Tibial nerve (tissue), 4 donors: ENCODE results near the gene CHST13. TPM values are rescaled to one million over a fixed set of nuclear protein-coding genes. Genes with fewer than 3 reads are reported as not detected.

ENCODE experiments used
- DNase-seq, 2 donors: peaks; one replicate each; pipeline ENCODE4 v3.0.0-alpha.2; 2019; ENCODE audit warnings: low spot score in 2 of 2
- H3K27ac ChIP-seq, 4 donors: fragments of 200-600 bp; sonication (generic) in 3 of 4; one replicate each; pipeline ENCODE4 v1.5.1; 2017 to 2019; ENCODE audit warnings: mild to moderate bottlenecking in 1 of 4
- H3K27me3 ChIP-seq, 2 donors: fragments of 200-600 bp; sonication (generic) in 1 of 2; one replicate each; pipeline versions ENCODE4 v1.5.1 to v1.6.0; 2017 to 2019
- H3K36me3 ChIP-seq, 3 donors: fragments of 200-600 bp; sonication (generic); one replicate each; pipeline ENCODE4 v1.5.1; 2018 to 2019
- H3K4me1 ChIP-seq, 4 donors: fragments of 200-600 bp; sonication (generic) in 3 of 4; one replicate each; pipeline ENCODE4 v1.5.1; 2017 to 2019
- H3K4me3 ChIP-seq, 4 donors: fragments of 200-600 bp; sonication (generic) in 3 of 4; one replicate each; pipeline ENCODE4 v1.5.1; 2017 to 2019; ENCODE audit warnings: mild to moderate bottlenecking in 1 of 4, moderate library complexity in 1 of 4
- H3K9me3 ChIP-seq, 4 donors: fragments of 200-600 bp; sonication (generic) in 3 of 4; one replicate each; pipeline ENCODE4 v1.5.1; 2017 to 2019
- CTCF ChIP-seq, 5 experiments: fragments of 200-600 bp in 3 of 5; fragments of 450-650 bp in 2 of 5; sonication (generic) in 3 of 5; IDR thresholded peaks; one replicate each; pipeline ENCODE4 v1.5.1; 2016 to 2019; ENCODE audit warnings: antibody characterized with exemption in 5 of 5, mild to moderate bottlenecking in 3 of 5, moderate library complexity in 2 of 5
- EP300 ChIP-seq, 2 donors: sonication (generic); formaldehyde crosslinking; IDR thresholded peaks; one replicate each; pipeline ENCODE4 v1.6.1; 2017; ENCODE audit warnings: antibody characterized with exemption in 2 of 2, mild to moderate bottlenecking in 1 of 2
- POLR2A ChIP-seq, 2 donors: fragments of 450-650 bp; IDR thresholded peaks; one replicate each; pipeline ENCODE4 v1.6.1; 2017; ENCODE audit warnings: antibody characterized with exemption in 2 of 2, mild to moderate bottlenecking in 2 of 2, moderate library complexity in 2 of 2
- WGBS, 2 donors: methylation state at CpG; one replicate each; pipeline ENCODE4 v1.1.5; 2018; 5-methylcytosine and 5-hydroxymethylcytosine counted together
- total RNA-seq, 4 donors: library from RNA; depleted of rRNA; stranded (reverse); fragments of >200 nt; gene quantifications; one replicate each; pipeline ENCODE4 v1.1.0, GENCODE V29; 2016

CHST13 gene
- total RNA-seq, 4 donors from 2014 or later = 1.0 to 7.2 (median 1.1) TPM; not detected in 1

GRCh38 chr3:126556637-126557414 lies 32.9 kb downstream of the CHST13 start:
- 78 to 88% methylated on average over 7 to 8 of the region's 8 CpGs for WGBS, 2 donors
- Histone ChIP-seq H3K27me3 (no peaks in the 10 kb centered on the region), H3K4me3 (no peak overlapping the region), H3K9me3 (peaks cover 0 to 4% (median 0%) of the 10 kb centered on the region in 4 donors), H3K27ac (no peak overlapping the region), H3K4me1 (no peaks in the 10 kb centered on the region), H3K36me3 (no peaks in the 10 kb centered on the region)
- no peak for DNase-seq
- TF ChIP-seq EP300 (IDR thresholded peaks at IDR 0.05) (no peak), CTCF (IDR thresholded peaks at IDR 0.05) (no peak), POLR2A (IDR thresholded peaks at IDR 0.05) (no peak)

GRCh38 chr3:126557415-126557745 lies 33.4 kb downstream of the CHST13 start:
- H3K4me1 ChIP-seq = no peaks in the 10 kb centered on the region
- TF ChIP-seq POLR2A (IDR thresholded peaks at IDR 0.05) = no peak
- no peak for TF ChIP-seq EP300 (IDR thresholded peaks at IDR 0.05)
- no peak for TF ChIP-seq CTCF (IDR thresholded peaks at IDR 0.05)
- no peaks in the 10 kb centered on the region for H3K36me3 ChIP-seq
- H3K27ac ChIP-seq = no peak overlapping the region
- no peaks in the 10 kb centered on the region for H3K27me3 ChIP-seq
- WGBS, 2 donors = 90 to 93% methylated on average over 10 to 11 of the region's 11 CpGs
- no peak overlapping the region for H3K4me3 ChIP-seq
- DNase-seq = no peak
- peaks cover 0 to 8% (median 0%) of the 10 kb centered on the region in 4 donors for H3K9me3 ChIP-seq

GRCh38 chr3:126557761-126558160 lies 33.8 kb downstream of the CHST13 start:
- no peaks in the 10 kb centered on the region for H3K36me3 ChIP-seq
- no peaks in the 10 kb centered on the region for H3K27me3 ChIP-seq
- H3K4me1 ChIP-seq = no peaks in the 10 kb centered on the region
- peaks cover 0 to 12% (median 0%) of the 10 kb centered on the region in 4 donors for H3K9me3 ChIP-seq
- TF ChIP-seq POLR2A (IDR thresholded peaks at IDR 0.05) (no peak), EP300 (IDR thresholded peaks at IDR 0.05) (no peak), CTCF (IDR thresholded peaks at IDR 0.05) (no peak)
- WGBS, 2 donors = 62 to 68% methylated on average over 4 to 6 of the region's 6 CpGs
- no peak overlapping the region for H3K4me3 ChIP-seq
- DNase-seq = no peak
- H3K27ac ChIP-seq = no peak overlapping the region

DNA sequence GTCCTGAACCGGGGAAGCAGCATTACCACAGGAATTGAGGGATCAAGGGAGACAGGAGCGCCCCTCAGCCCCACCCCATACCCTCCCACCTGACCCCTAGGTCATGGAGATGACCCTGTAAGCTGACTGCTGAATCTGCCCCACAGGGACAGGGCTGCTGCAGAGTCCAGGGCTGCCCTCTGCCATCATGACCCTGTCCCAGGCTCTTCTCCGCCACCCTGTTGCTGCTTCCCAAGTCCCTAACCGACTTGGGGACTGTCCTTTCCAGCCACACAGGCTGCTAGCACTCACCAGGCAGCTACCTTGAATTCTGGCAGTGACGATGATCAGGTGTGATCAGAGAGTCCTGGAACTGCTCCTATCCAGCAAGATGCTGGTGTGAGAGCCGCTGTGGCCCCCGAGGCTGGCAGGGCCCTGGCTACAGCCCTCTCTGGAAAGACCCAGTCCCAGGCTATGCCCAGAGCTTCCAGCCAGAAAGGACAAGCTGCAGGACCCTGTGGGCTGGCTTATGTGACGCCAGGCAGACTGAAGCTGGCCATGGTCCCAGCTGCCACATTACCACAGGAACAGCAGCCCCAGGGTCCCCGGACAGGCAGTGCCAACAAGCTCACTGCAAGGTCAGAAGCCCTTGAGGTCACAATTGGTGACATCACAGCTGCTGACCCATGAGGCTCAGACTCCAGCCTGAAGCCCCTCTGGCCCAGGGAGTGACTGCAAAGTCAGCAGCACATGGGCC lies 34.5 kb downstream of the CHST13 start, which contains the start of gene C3orf22:
TSS of gene C3orf22 (minus strand) at position 597 of the 736 bp plus-strand sequence. CDS start 5,542 bp downstream, outside the sequence.
- DNase-seq = no peak
- H3K27me3 ChIP-seq = no peaks in the 10 kb centered on the region
- TF ChIP-seq EP300 (IDR thresholded peaks at IDR 0.05) (no peak), POLR2A (IDR thresholded peaks at IDR 0.05) (no peak)
- WGBS, 2 donors = 65 to 70% methylated on average over 8 of the region's 9 CpGs
- peaks cover 0 to 19% (median 0%) of the 10 kb centered on the region in 4 donors for H3K9me3 ChIP-seq
- no peaks in the 10 kb centered on the region for H3K36me3 ChIP-seq
- no peak within 1 kb of the TSS for H3K27ac ChIP-seq
- no peaks in the 10 kb centered on the region for H3K4me1 ChIP-seq
- no peak within 1 kb of the TSS for H3K4me3 ChIP-seq

DNA sequence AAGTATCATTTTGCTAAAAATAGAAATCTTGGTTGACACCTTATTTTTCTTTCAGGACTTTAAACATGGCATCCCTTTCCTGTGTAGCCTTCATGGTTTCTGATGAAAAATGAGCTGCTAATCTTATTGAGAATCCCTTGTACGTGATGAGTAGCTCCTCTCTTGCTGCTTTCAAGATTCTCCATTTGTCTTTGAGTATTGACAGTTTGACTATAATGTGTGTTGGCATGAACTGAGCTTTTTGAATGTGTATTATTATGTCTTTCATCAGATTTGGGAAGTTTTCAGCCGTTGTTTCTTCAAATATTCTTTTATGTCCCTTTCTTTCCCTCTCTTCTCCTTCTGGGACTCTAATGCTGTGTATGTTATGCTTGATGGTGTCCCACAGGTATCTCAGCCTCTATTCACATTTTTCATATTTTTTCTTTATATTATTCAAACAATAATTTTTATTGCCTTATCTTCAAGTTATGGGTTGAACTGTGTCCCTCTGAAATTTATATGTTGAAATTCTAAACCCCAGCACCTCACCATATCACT lies 38.9 kb downstream of the CHST13 start:
- Histone ChIP-seq H3K9me3 (peaks cover 0 to 25% (median 0%) of the 10 kb centered on the region in 4 donors), H3K27me3 (no peaks in the 10 kb centered on the region), H3K4me1 (no peaks in the 10 kb centered on the region), H3K36me3 (no peaks in the 10 kb centered on the region), H3K4me3 (no peak overlapping the region), H3K27ac (no peak overlapping the region)
- DNase-seq = no peak
- WGBS, 2 donors = 81 to 82% methylated on average over 2 of the region's 2 CpGs
- TF ChIP-seq CTCF (IDR thresholded peaks at IDR 0.05) (no peak), POLR2A (IDR thresholded peaks at IDR 0.05) (no peak), EP300 (IDR thresholded peaks at IDR 0.05) (no peak)
